Keratinocyte (primary cell): ENCODE measurements around the gene CFAP57. TPM values are rescaled to one million over a fixed set of nuclear protein-coding genes. Genes with fewer than 3 reads are reported as not detected.
A peak's percentile ranks its signal among the peaks of the same experiment; 100 is the strongest.
"Not testable (repeated sequence)": the region's sequence is repeated elsewhere in the genome, so short reads cannot be mapped to it uniquely, and the experiment has no call there.

Experiments used
- DNase-seq: peaks from one replicate; pipeline ENCODE4 v3.0.0-alpha.2; 2011; ENCODE audit warnings: low read depth, missing footprints, low spot score
- FAIRE-seq: peaks from 2 replicates; lab custom pipeline; 2011; peaks lifted over from hg19 to GRCh38; lab: Jason Lieb, UNC
- H2AFZ ChIP-seq: 2 replicates; pipeline ENCODE4 v1.6.0; 2012; ENCODE audit warnings: low read length, control low read depth, inconsistent platforms; ENCODE audit not compliant: control insufficient read depth
- H3K27ac ChIP-seq: 2 replicates; pipeline ENCODE4 v1.5.1; 2011; ENCODE audit warnings: low read length; ENCODE audit not compliant: control insufficient read depth, insufficient read depth
- H3K27me3 ChIP-seq: 3 replicates; pipeline ENCODE4 v1.6.0; 2011; ENCODE audit warnings: low read length; ENCODE audit not compliant: control insufficient read depth, insufficient read depth; ENCODE audit errors: extremely low read depth
- H3K36me3 ChIP-seq, 2 experiments: 2 replicates in 1 of 2; 3 replicates in 1 of 2; pipeline ENCODE4 v1.5.1; 2011; ENCODE audit warnings: low read length in 2 of 2, mild to moderate bottlenecking in 1 of 2; ENCODE audit not compliant: control insufficient read depth in 2 of 2, insufficient read depth in 2 of 2; ENCODE audit errors: extremely low read depth in 1 of 2
- H3K4me1 ChIP-seq: 3 replicates; pipeline ENCODE4 v1.5.1; 2011; ENCODE audit warnings: low read length; ENCODE audit not compliant: control insufficient read depth, insufficient read depth; ENCODE audit errors: extremely low read depth
- H3K4me2 ChIP-seq: 3 replicates; pipeline ENCODE4 v1.6.0; 2011; ENCODE audit warnings: low read depth, low read length; ENCODE audit not compliant: control insufficient read depth, insufficient read depth; ENCODE audit errors: extremely low read depth
- H3K4me3 ChIP-seq, 3 experiments: fragments of 200-600 bp in 1 of 3; sonication (generic) in 1 of 3; 2 replicates in 2 of 3; 3 replicates in 1 of 3; pipeline ENCODE4 v1.5.1; 2011 to 2016; ENCODE audit warnings: low read length in 3 of 3, mild to moderate bottlenecking in 3 of 3, control low read depth in 2 of 3, inconsistent platforms in 1 of 3, low read depth in 1 of 3, mixed read lengths in 1 of 3, mixed run types in 1 of 3, moderate library complexity in 1 of 3; ENCODE audit not compliant: control insufficient read depth in 2 of 3, insufficient read depth in 2 of 3; ENCODE audit errors: extremely low read depth in 1 of 3
- H3K79me2 ChIP-seq: 2 replicates; pipeline ENCODE4 v1.6.0; 2012; ENCODE audit warnings: low read length; ENCODE audit not compliant: control insufficient read depth, insufficient read depth
- H3K9ac ChIP-seq: 3 replicates; pipeline ENCODE4 v1.6.0; 2011; ENCODE audit warnings: low read length; ENCODE audit not compliant: control insufficient read depth, insufficient read depth; ENCODE audit errors: extremely low read depth
- H3K9me1 ChIP-seq: 3 replicates; pipeline ENCODE4 v1.6.0; 2011; ENCODE audit warnings: low read length; ENCODE audit not compliant: control insufficient read depth, insufficient read depth; ENCODE audit errors: extremely low read depth
- H3K9me3 ChIP-seq: 2 replicates; pipeline ENCODE4 v1.5.1; 2012; ENCODE audit warnings: low read depth, low read length; ENCODE audit not compliant: control insufficient read depth
- H4K20me1 ChIP-seq: 3 replicates; pipeline ENCODE4 v1.6.0; 2011; ENCODE audit warnings: low read length; ENCODE audit not compliant: control insufficient read depth, insufficient read depth; ENCODE audit errors: extremely low read depth
- EZH2 ChIP-seq: IDR thresholded peaks from one replicate; pipeline ENCODE4 v1.6.1; 2012; ENCODE audit warnings: inconsistent platforms, mild to moderate bottlenecking, low read length, moderate library complexity
- dilution Hi-C: fragments of 300-500 bp; cut with MboI; formaldehyde crosslinking; loops from one replicate; pipeline ENCODE4 v1.7.0; 2020; ENCODE audit warnings: low sequenced_read_pairs; ENCODE audit not compliant: extremely low pct_ligation_motif_present
- polyA plus RNA-seq, 5 experiments: library from polyadenylated mRNA; depleted of rRNA in 3 of 5; stranded (reverse) in 3 of 5; stranded (forward) in 1 of 5; unstranded in 1 of 5; fragments of >200 nt; gene quantifications; 1 replicate in 1 of 5; 2 replicates in 3 of 5; 3 replicates in 1 of 5; pipeline versions ENCODE4 v1.2.1 to v1.2.3, GENCODE V29; 2011 to 2012; ENCODE audit warnings: missing spikeins in 2 of 5, low read depth in 1 of 5, low replicate concordance in 1 of 5
- TF ChIP-seq, protein P1 (sequence below), 3 experiments: IDR thresholded peaks in 1 of 3; conservative IDR thresholded peaks in 1 of 3; optimal IDR thresholded peaks in 1 of 3; 2 replicates in 2 of 3; 3 replicates in 1 of 3; pipeline versions ENCODE3 to v1.5.1; 2011; ENCODE audit warnings: low read length in 3 of 3, mild to moderate bottlenecking in 3 of 3, moderate library complexity in 2 of 3, control low read depth in 1 of 3, inconsistent platforms in 1 of 3; ENCODE audit not compliant: insufficient read depth in 2 of 3; ENCODE audit errors: extremely low read depth in 1 of 3

CFAP57 gene
- polyA plus RNA-seq, 1 donor (not counting 4 experiments of a cell fraction or from before 2014, with no cell fraction given) = 0.39 TPM

DNA sequence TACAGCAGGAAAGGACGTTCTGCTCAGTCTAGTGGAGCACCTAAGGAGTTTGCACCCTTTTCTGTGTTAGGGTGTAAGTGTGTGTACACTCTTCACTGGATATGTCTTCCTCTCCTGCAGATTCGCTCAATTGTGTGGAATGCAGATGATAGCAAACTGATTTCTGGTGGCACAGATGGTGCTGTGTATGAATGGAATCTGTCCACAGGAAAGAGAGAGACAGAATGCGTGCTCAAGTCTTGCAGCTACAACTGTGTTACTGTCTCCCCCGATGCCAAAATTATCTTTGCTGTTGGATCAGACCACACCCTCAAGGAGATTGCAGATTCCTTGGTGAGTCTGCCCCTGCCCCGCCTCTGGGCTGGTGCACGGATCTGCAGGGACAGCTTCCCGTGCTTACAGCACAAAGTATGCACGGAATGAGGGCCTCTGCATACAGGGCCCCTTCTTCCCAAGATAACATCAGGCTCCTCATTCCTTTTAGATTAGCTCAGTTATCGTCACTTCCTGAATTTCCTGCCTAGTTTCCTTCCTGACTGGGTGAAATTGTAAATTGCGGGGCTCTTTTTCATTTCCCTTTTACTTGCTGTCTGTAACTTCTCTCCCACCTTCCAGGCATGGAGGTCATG is 34.6 kb downstream of the CFAP57 start:
- Histone ChIP-seq H3K79me2 (no peaks in the 10 kb centered on the region), H3K27me3 (no peaks in the 10 kb centered on the region), H3K4me1 (peaks cover 31% of the 10 kb centered on the region), H3K9me3 (no peaks in the 10 kb centered on the region), H3K9me1 (no peaks in the 10 kb centered on the region), H3K4me2 (peak overlapping the region; percentile 85), H3K36me3 (no peaks in the 10 kb centered on the region), H3K4me3 (peak overlapping the region in 2 of 3 experiments; percentile 43 to 58), H3K9ac (peak overlapping the region; percentile 48), H4K20me1 (no peaks in the 10 kb centered on the region), H2AFZ (peak overlapping the region; percentile 93), H3K27ac (peak overlapping the region; percentile 91)
- FAIRE-seq = peak; percentile 97
- dilution Hi-C loops = no loop called here
- peak; percentile 92 for DNase-seq
- TF ChIP-seq, protein P1, sequence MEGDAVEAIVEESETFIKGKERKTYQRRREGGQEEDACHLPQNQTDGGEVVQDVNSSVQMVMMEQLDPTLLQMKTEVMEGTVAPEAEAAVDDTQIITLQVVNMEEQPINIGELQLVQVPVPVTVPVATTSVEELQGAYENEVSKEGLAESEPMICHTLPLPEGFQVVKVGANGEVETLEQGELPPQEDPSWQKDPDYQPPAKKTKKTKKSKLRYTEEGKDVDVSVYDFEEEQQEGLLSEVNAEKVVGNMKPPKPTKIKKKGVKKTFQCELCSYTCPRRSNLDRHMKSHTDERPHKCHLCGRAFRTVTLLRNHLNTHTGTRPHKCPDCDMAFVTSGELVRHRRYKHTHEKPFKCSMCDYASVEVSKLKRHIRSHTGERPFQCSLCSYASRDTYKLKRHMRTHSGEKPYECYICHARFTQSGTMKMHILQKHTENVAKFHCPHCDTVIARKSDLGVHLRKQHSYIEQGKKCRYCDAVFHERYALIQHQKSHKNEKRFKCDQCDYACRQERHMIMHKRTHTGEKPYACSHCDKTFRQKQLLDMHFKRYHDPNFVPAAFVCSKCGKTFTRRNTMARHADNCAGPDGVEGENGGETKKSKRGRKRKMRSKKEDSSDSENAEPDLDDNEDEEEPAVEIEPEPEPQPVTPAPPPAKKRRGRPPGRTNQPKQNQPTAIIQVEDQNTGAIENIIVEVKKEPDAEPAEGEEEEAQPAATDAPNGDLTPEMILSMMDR (optimal IDR thresholded peaks at IDR 0.05 in 1 of 3, IDR thresholded peaks at IDR 0.05 in 1 of 3, conservative IDR thresholded peaks at IDR 0.05 in 1 of 3; ENCODE audit: extremely low read depth in 1 of 3, insufficient read depth in 2 of 3, low read length in 3 of 3) = no peak
- no peak for TF ChIP-seq EZH2

DNA sequence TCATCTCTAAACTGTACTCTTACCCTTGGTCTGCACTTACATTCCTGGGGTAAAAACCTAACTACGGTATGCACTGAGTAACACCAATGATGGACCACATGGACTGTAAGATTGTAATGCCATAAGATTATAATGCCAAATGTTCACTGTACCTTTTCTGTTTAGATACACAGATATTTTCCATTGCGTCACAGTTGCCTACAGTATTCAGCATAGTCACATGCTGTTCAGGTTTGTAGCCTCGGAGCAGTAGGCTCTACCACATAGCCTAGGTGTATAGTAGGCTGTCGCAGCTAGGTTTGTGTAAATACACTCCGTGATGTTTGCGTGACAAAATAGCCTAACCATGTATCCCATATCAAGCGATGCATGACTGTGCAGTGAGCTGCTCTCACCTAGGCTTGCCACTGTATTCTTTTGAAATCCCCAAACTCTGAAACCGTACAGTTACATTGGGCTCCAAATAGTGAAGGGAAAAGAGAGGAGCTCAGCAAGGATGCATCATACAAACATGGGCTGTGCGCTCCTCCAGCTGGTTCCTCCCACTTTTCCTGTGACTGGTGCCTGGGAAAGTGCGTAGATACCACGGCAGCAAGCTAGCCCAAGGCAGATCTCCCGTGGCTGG is 35.2 kb downstream of the CFAP57 start:
- peak overlapping the region; percentile 48 for H3K9ac ChIP-seq
- H3K79me2 ChIP-seq = no peaks in the 10 kb centered on the region
- H3K9me3 ChIP-seq = no peaks in the 10 kb centered on the region
- H4K20me1 ChIP-seq = no peaks in the 10 kb centered on the region
- peak; percentile 32 for DNase-seq
- TF ChIP-seq, protein P1 (optimal IDR thresholded peaks at IDR 0.05 in 1 of 3, IDR thresholded peaks at IDR 0.05 in 1 of 3, conservative IDR thresholded peaks at IDR 0.05 in 1 of 3; ENCODE audit: extremely low read depth in 1 of 3, insufficient read depth in 2 of 3, low read length in 3 of 3) = no peak
- TF ChIP-seq EZH2 = no peak
- H3K4me3 ChIP-seq = peak overlapping the region in 2 of 3 experiments; percentile 43 to 58
- no peaks in the 10 kb centered on the region for H3K36me3 ChIP-seq
- H3K27ac ChIP-seq = peak overlapping the region; percentile 91
- no peaks in the 10 kb centered on the region for H3K27me3 ChIP-seq
- no peak for FAIRE-seq
- peaks cover 31% of the 10 kb centered on the region for H3K4me1 ChIP-seq
- no peaks in the 10 kb centered on the region for H3K9me1 ChIP-seq
- dilution Hi-C loops = no loop called here
- H3K4me2 ChIP-seq = peak overlapping the region; percentile 85
- H2AFZ ChIP-seq = peak overlapping the region; percentile 93

DNA sequence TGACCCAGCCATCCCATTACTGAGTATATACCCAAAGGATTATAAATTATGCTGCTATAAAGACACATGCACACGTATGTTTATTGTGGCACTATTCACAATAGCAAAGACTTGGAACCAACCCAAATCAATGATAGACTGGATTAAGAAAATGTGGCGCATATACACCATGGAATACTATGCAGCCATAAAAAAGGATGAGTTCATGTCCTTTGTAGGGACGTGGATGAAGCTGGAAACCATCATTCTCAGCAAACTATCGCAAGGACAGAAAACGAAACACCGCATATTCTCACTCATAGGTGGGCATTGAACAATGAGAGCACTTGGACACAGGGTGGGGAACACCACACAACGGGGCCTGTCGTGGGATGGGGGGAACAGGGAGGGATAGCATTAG is 36.1 kb downstream of the CFAP57 start:
- H3K9ac ChIP-seq, H3K4me3 ChIP-seq, H3K4me2 ChIP-seq, H3K36me3 ChIP-seq, FAIRE-seq, H3K27me3 ChIP-seq, H2AFZ ChIP-seq, H3K9me3 ChIP-seq, dilution Hi-C loops, H3K79me2 ChIP-seq, H3K9me1 ChIP-seq, H3K27ac ChIP-seq, H4K20me1 ChIP-seq, DNase-seq: not testable (repeated sequence)
- H3K4me1 ChIP-seq = peaks cover 31% of the 10 kb centered on the region
